ENCODE data around the gene STK4.
A peak's percentile ranks its signal among the peaks of the same experiment; 100 is the strongest.

The STK4 gene

GRCh38 chr20:45032781-45033180 is 66.5 kb downstream of the STK4 start:
- no peak for DNase-seq

- no peak for DNase-seq
Measured at GRCh38 chr20:45034436-45034835, 68.1 kb downstream of the STK4 start.

- no peak for DNase-seq
Measured at GRCh38 chr20:45036044-45036755, 69.9 kb downstream of the STK4 start.

- no peak for DNase-seq
Measured at GRCh38 chr20:45037050-45037449, 70.7 kb downstream of the STK4 start.

GRCh38 chr20:45037635-45038034 is 71.3 kb downstream of the STK4 start:
- DNase-seq, result no peak

- no peak for DNase-seq
Measured at GRCh38 chr20:45038745-45039474, 72.6 kb downstream of the STK4 start.

GRCh38 chr20:45039475-45039820 is 73.1 kb downstream of the STK4 start:
- DNase-seq, result no peak

- DNase-seq, result no peak
Measured at GRCh38 chr20:45041464-45042337, 75.4 kb downstream of the STK4 start.

- no peak for DNase-seq
Measured at GRCh38 chr20:45042978-45043377, 76.7 kb downstream of the STK4 start.

GRCh38 chr20:45044084-45044573 is 77.8 kb downstream of the STK4 start:
- DNase-seq, result peak; percentile 50 to 74

GRCh38 chr20:45044601-45045000 is 78.3 kb downstream of the STK4 start:
- no peak for DNase-seq

- no peak for DNase-seq
Measured at GRCh38 chr20:45047581-45048119, 81.3 kb downstream of the STK4 start.

GRCh38 chr20:45049438-45049837 is 83.1 kb downstream of the STK4 start:
- DNase-seq, result no peak

GRCh38 chr20:45049904-45050471 is 83.7 kb downstream of the STK4 start:
- no peak for DNase-seq

GRCh38 chr20:45051204-45052060 is 85.1 kb downstream of the STK4 start:
- no peak for DNase-seq

- DNase-seq, result no peak
Measured at GRCh38 chr20:45052698-45053429, 86.6 kb downstream of the STK4 start.

GRCh38 chr20:45053430-45054351 is 87.4 kb downstream of the STK4 start:
- peak in 1 of 2 experiments; percentile 5 for DNase-seq

GRCh38 chr20:45055056-45055455 is 88.7 kb downstream of the STK4 start:
- DNase-seq, result no peak

- DNase-seq, result no peak
Measured at GRCh38 chr20:45056473-45057173, 90.3 kb downstream of the STK4 start.
